ENCODE data around the gene GMDS. TPM values are rescaled to one million over a fixed set of nuclear protein-coding genes. Genes with fewer than 3 reads are reported as not detected.

The GMDS gene
- total RNA-seq, 1 experiment from 2014 or later = 27.6 TPM

DNA sequence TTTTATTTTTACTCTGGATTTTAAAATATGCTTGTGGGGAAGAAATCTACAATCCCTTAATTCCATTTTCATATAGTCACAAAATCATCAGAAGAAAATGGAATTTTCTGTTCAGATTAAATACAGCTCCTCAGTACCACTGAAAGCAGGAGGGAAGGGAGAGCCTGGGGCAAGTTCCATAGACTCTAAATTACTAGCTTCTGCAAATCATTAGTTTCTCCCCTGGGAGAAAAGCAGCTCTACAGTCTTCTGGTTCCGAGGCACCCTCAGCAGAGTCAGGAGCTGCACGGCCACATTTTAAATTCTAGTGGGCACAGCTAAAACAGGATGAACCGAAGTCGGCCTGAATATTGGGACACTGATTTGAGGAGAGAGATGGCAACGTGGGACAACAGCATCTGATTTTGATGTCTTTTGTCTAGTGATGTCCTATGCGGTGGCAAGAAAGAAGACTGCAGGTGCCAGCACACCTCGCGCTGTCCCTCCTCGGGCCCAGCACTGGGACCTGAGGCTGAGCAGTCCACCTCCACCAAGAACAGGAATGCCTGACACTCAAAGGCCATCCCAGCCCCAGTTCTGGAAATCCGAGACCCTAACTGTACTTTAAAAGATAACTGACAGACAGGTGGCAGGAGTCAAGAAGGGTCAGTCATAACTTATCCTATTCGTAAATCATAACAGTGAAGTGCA lies 545.0 kb downstream of the GMDS start:
- H3K27me3 Mint-ChIP-seq (ENCODE audit: low read depth) = peaks cover 1% of the 10 kb centered on the region
- Histone ChIP-seq H3K4me1 (ENCODE audit: insufficient read depth, low read length) (no peaks in the 10 kb centered on the region), H3K23me2 (ENCODE audit: insufficient read length, low read depth, low read length, poor library complexity, severe bottlenecking) (no peaks in the 10 kb centered on the region), H4K20me1 (ENCODE audit: control insufficient read depth, insufficient read depth, insufficient read length) (no peaks in the 10 kb centered on the region), H4K5ac (ENCODE audit: insufficient read length, low read depth, low read length) (no peak overlapping the region), H4K91ac (ENCODE audit: insufficient read length, low read depth, low read length) (no peak overlapping the region), H3K27me3 (ENCODE audit: insufficient read depth, low read length) (no peaks in the 10 kb centered on the region), H2BK20ac (ENCODE audit: low read depth, low read length, poor library complexity, severe bottlenecking) (no peak overlapping the region), H3K79me1 (ENCODE audit: insufficient read depth, low read depth, low read length, poor library complexity, severe bottlenecking) (no peaks in the 10 kb centered on the region), H2BK12ac (ENCODE audit: insufficient read length, low read depth, low read length) (no peak overlapping the region), H3K4me2 (ENCODE audit: insufficient read depth, insufficient read length, low read length) (no peak overlapping the region), H2AFZ (ENCODE audit: low read length) (no peak overlapping the region), H2BK120ac (ENCODE audit: low read depth, low read length, poor library complexity, severe bottlenecking) (no peak overlapping the region), H2BK15ac (ENCODE audit: low read depth, low read length) (no peak overlapping the region), H3K23ac (ENCODE audit: insufficient read length, low read depth, low read length) (no peak overlapping the region), H4K8ac (replicated peaks; ENCODE audit: insufficient read length, low read depth, low read length) (no peak overlapping the region), H3K79me2 (ENCODE audit: insufficient read depth, low read length) (no peaks in the 10 kb centered on the region), H3T11ph (ENCODE audit: low read length) (no peak overlapping the region), H3K9me3 (ENCODE audit: control insufficient read depth, low read depth, low read length) (no peaks in the 10 kb centered on the region), H3K27ac (ENCODE audit: insufficient read length, low read depth, low read length) (no peak overlapping the region), H3K14ac (ENCODE audit: insufficient read depth, low read length) (no peak overlapping the region), H2AK5ac (ENCODE audit: insufficient read length, low read length) (no peak overlapping the region), H3K4ac (ENCODE audit: low read depth, low read length) (no peak overlapping the region), H3K56ac (ENCODE audit: insufficient read length, low read depth, low read length) (no peak overlapping the region), H3K9ac (ENCODE audit: extremely low read depth, insufficient read length, low read length) (no peak overlapping the region), H2BK5ac (ENCODE audit: insufficient read length, low read length) (no peak overlapping the region), H3K18ac (ENCODE audit: insufficient read length, low read depth, low read length) (no peak overlapping the region)
- 0 out of 4 replicates have a peak, but pooled peaks cover 0 to 2% of the 10 kb centered on the region in 2 experiments for H3K4me1 Mint-ChIP-seq
- no peak overlapping the region for H3K27ac Mint-ChIP-seq
- no peaks in the 10 kb centered on the region for H3K9me3 Mint-ChIP-seq
- no CpG with 5 or more reads among the region's 11 CpGs for WGBS (ENCODE audit: extremely low coverage, insufficient read length, low lambda C conversion rate)
- no peak overlapping the region for H3K4me3 Mint-ChIP-seq
- DNase-seq = no peak
- TF ChIP-seq, protein P1, sequence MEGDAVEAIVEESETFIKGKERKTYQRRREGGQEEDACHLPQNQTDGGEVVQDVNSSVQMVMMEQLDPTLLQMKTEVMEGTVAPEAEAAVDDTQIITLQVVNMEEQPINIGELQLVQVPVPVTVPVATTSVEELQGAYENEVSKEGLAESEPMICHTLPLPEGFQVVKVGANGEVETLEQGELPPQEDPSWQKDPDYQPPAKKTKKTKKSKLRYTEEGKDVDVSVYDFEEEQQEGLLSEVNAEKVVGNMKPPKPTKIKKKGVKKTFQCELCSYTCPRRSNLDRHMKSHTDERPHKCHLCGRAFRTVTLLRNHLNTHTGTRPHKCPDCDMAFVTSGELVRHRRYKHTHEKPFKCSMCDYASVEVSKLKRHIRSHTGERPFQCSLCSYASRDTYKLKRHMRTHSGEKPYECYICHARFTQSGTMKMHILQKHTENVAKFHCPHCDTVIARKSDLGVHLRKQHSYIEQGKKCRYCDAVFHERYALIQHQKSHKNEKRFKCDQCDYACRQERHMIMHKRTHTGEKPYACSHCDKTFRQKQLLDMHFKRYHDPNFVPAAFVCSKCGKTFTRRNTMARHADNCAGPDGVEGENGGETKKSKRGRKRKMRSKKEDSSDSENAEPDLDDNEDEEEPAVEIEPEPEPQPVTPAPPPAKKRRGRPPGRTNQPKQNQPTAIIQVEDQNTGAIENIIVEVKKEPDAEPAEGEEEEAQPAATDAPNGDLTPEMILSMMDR (conservative IDR thresholded peaks at IDR 0.05) = no peak
- no peaks in the 10 kb centered on the region; a peak in 1 of 7 replicates for H3K36me3 Mint-ChIP-seq (ENCODE audit: insufficient read depth in 1 of 3, low read depth in 3 of 3)
